Urinary bladder (tissue), 4 donors: ENCODE results near the gene ARHGAP42. TPM values are rescaled to one million over a fixed set of nuclear protein-coding genes. Genes with fewer than 3 reads are reported as not detected.
"Not testable (repeated sequence)": the region's sequence is repeated elsewhere in the genome, so short reads cannot be mapped to it uniquely, and the experiment has no call there.

Experiments used
- DNase-seq: peaks from one replicate; pipeline ENCODE4 v3.0.0-alpha.2; 2015; ENCODE audit errors: extremely low spot score
- H3K27ac ChIP-seq: one replicate; pipeline ENCODE4 v1.5.1; 2013; ENCODE audit warnings: low read depth, mild to moderate bottlenecking, moderate library complexity
- H3K36me3 ChIP-seq: one replicate; pipeline ENCODE4 v1.6.1; 2013; ENCODE audit warnings: mild to moderate bottlenecking, moderate library complexity; ENCODE audit not compliant: insufficient read depth
- H3K4me1 ChIP-seq: one replicate; pipeline ENCODE4 v1.6.1; 2013; ENCODE audit warnings: mild to moderate bottlenecking, moderate library complexity; ENCODE audit not compliant: insufficient read depth
- H3K4me3 ChIP-seq: one replicate; pipeline ENCODE4 v1.5.1; 2013; ENCODE audit warnings: low read depth, low read length
- WGBS: extraction: QIAGEN DNeasy Blood & Tissue Kit; methylation state at CpG from one replicate; pipeline ENCODE4 v1.1.7; 2013; 5-methylcytosine and 5-hydroxymethylcytosine counted together
- polyA plus RNA-seq: library from polyadenylated mRNA; stranded (reverse); fragments of 200-250 nt; gene quantifications from one replicate; pipeline ENCODE4 v1.2.3, GENCODE V29; 2013
- total RNA-seq: library from RNA; depleted of rRNA; stranded (reverse); fragments of >200 nt; gene quantifications from one replicate; pipeline ENCODE4 v1.2.3, GENCODE V29; 2014
- donor health status: healthy with polysubstance abuse.
- donor health status: healthy.

The ARHGAP42 gene, protein sequence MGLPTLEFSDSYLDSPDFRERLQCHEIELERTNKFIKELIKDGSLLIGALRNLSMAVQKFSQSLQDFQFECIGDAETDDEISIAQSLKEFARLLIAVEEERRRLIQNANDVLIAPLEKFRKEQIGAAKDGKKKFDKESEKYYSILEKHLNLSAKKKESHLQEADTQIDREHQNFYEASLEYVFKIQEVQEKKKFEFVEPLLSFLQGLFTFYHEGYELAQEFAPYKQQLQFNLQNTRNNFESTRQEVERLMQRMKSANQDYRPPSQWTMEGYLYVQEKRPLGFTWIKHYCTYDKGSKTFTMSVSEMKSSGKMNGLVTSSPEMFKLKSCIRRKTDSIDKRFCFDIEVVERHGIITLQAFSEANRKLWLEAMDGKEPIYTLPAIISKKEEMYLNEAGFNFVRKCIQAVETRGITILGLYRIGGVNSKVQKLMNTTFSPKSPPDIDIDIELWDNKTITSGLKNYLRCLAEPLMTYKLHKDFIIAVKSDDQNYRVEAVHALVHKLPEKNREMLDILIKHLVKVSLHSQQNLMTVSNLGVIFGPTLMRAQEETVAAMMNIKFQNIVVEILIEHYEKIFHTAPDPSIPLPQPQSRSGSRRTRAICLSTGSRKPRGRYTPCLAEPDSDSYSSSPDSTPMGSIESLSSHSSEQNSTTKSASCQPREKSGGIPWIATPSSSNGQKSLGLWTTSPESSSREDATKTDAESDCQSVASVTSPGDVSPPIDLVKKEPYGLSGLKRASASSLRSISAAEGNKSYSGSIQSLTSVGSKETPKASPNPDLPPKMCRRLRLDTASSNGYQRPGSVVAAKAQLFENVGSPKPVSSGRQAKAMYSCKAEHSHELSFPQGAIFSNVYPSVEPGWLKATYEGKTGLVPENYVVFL
- total RNA-seq = 51.6 TPM
- 3.0 TPM for polyA plus RNA-seq

DNA sequence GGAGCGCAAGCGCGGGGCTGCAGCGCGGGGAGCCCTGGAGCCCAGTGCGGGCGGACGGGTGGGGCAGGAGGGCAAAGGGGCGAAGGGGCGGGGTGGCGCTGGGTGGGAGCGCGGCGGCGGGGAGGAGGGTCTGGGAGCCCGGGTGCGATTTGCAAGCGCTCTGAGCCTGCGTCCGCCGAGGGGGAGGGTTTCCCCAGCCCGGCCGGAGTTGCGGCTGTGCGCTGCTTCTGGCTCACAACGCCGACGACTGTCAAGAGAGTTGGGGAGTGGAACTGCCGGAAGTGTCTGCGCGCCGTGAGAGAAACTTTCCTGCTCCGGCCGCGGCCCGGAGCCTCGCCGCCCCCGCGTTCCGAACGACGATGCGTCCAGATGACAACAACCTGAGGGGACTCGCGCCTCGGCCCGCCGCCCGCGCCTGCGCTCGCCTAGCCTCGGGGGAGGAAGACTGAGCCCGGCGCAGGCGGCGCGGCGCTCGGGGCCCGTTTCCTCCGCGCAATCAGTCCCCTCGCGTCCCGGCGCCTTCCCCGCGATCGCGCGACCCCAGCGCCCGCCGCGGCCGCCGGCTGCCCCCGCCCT is at the start of gene ARHGAP42:
Gene ARHGAP42, plus strand, starts transcription at position 235 of the 576 bp plus-strand sequence. CDS start 391 bp downstream, outside the sequence.
- Histone ChIP-seq H3K36me3 (no peaks in the 10 kb centered on the region), H3K4me1 (no peaks in the 10 kb centered on the region), H3K27ac (peak within 1 kb of the TSS; percentile 80), H3K4me3 (peak within 1 kb of the TSS; percentile 83)
- DNase-seq = no peak
- WGBS = under 1% methylated on average over 80 of the region's 80 CpGs

DNA sequence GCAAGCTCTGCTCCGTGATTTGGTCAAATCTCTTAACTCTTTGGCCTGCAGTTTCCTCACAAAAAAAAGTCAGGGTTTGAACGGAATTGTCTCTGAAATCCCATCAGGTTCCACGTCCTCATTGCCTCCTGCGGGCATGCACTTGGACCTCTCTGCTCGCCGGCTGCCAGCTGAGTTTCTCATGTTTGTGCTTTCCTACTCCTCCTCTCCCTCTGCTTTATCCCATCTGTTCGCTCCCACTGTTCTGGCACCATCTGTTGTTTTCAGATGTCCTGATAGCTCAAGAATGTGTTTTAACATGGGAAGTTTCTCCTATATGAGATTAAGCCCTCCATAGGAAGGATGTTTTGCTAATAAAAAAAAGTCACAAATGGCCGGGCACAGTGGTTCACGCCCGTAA is 49.4 kb upstream of the ARHGAP42 start:
- H3K27ac ChIP-seq = no peak overlapping the region

DNA sequence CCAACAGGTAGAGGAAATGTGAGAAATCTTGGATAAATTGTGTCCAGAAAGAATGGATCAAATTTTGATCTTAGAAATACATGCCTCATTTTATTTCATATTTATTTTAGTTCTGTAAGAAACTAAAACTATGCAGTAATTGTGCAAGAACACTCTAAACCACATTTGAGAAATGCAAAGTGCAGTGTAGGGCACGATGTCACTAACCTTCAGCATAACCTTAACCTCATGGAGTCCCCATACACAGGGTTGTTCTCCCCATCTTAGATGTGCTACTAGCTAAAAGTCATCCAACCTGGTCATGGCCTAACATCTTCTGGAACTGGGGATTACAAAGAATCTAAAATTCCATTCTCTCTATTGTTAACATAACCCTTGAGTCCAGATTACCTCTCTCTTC is 48.4 kb upstream of the ARHGAP42 start:
- Histone ChIP-seq H3K4me1 (no peaks in the 10 kb centered on the region), H3K36me3 (no peaks in the 10 kb centered on the region), H3K4me3 (no peak overlapping the region), H3K27ac (peak overlapping the region; percentile 59)
- no peak for DNase-seq
- 90% methylated on average over 1 of the region's 1 CpG for WGBS

More for the DNA sequence above, 49.4 kb upstream of the ARHGAP42 start:
- H3K4me1 ChIP-seq = peaks cover 4% of the 10 kb centered on the region
- H3K36me3 ChIP-seq = no peaks in the 10 kb centered on the region
- no peak overlapping the region for H3K4me3 ChIP-seq
- no peak for DNase-seq
- WGBS = 70% methylated on average over 10 of the region's 10 CpGs

DNA sequence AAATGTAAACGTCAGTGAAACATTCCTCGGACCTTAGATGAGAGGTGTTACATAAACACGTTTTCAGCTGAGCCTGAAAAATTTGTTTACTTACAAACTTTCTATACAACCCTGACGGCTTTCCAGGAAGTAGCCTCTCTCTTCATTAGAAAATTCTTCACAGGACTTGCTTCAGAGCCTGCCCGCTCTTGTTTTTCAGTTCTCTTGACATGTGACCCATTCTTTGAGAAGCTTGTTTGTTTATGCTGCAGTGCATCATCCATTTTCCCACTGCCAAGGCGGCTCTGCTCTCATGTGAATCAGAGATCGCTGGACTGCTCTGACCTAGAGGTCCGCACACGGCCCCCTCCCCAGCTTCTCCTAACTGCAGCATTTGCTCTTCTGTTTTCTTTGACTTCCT is 47.9 kb upstream of the ARHGAP42 start:
- DNase-seq = no peak
- no peaks in the 10 kb centered on the region for H3K36me3 ChIP-seq
- H3K4me1 ChIP-seq = no peaks in the 10 kb centered on the region
- H3K27ac ChIP-seq = peak overlapping the region; percentile 59
- 16% methylated on average over 9 of the region's 9 CpGs for WGBS
- no peak overlapping the region for H3K4me3 ChIP-seq

DNA sequence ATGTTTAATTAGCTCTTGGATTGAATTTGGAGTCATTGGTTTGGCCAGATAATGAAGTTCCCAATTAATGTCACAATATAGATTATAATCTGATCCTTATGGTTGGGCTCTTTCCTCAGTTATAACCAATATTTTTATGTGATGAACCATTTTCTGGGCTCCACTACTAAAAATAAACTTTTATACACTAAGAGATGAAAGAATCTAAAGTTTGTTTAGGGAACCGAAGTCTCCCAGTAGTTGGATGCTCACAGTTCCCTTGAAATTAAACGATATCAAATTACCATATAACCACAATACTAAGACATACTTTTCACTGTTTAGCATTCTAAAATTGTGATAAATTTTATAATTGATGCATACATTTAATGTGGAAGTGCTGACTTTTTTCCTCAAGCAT is 47.0 kb upstream of the ARHGAP42 start:
- no peaks in the 10 kb centered on the region for H3K36me3 ChIP-seq
- no peaks in the 10 kb centered on the region for H3K4me1 ChIP-seq
- DNase-seq = no peak
- no peak overlapping the region for H3K27ac ChIP-seq
- WGBS = 51% methylated on average over 2 of the region's 2 CpGs
- no peak overlapping the region for H3K4me3 ChIP-seq

DNA sequence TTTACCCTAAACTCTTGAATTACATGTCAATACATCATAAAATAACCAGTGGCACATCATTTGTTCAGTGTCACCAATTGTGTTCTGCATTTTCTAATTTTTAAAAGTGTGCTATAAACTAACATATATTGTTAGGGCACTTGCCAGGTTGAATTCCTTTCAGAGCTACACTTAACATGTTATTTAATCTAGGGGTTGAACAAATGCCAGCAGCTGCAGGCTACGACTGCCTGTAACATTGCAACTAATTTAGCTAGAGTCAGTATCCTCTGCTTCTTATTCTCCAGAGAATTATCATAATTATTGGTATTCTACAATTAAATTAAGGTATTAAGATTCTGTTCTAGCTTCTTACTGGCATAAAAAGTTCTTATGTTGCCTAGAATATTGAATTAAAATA is 46.4 kb upstream of the ARHGAP42 start:
- H3K36me3 ChIP-seq = no peaks in the 10 kb centered on the region
- H3K27ac ChIP-seq = no peak overlapping the region
- no peak for DNase-seq
- 47% methylated on average over 1 of the region's 1 CpG for WGBS
- no peak overlapping the region for H3K4me3 ChIP-seq
- no peaks in the 10 kb centered on the region for H3K4me1 ChIP-seq

DNA sequence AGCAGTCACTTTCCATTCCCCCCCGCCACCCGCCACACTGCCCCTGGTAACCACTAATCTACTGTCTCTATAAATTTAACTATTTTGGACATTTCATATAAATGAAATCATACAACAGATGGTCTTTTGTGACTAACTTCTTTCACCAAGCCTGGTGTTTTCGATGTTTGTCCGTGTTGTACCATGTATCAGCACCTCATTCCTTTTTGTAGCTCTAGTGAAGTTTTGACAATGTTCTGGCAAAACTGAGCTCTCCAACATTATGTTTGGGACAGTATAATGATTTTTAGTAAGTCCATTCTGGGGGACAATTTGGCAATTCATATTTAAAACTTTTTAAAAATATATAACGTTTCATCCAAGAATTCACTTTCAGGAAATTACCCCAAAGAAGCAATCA is 45.6 kb upstream of the ARHGAP42 start:
- Histone ChIP-seq H3K27ac (no peak overlapping the region), H3K36me3 (no peaks in the 10 kb centered on the region), H3K4me3 (no peak overlapping the region), H3K4me1 (no peaks in the 10 kb centered on the region)
- no peak for DNase-seq
- whole genome bisulfite sequencing = 85% methylated on average over 5 of the region's 5 CpGs

DNA sequence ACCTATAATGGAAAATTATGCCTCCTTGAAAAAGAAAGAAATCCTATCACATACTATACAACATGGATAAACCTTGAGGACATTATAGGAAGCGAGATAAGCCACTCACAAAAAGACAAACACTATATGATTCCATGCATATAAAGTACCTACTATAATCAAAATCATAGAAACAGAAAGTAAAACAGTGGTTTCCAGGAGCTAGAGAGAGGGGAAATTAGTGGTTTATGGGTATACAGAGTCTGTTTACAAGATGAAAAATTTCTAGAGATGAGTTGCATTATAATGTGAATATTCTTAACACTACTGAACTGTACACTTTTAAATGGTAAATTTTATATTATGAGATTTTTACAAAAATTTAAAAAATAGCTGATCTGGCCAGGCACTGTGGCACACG is 40.5 kb upstream of the ARHGAP42 start:
- DNase-seq = no peak
- no peaks in the 10 kb centered on the region for H3K4me1 ChIP-seq
- H3K27ac ChIP-seq = no peak overlapping the region
- no peaks in the 10 kb centered on the region for H3K36me3 ChIP-seq
- 74% methylated on average over 2 of the region's 2 CpGs for WGBS
- no peak overlapping the region for H3K4me3 ChIP-seq

DNA sequence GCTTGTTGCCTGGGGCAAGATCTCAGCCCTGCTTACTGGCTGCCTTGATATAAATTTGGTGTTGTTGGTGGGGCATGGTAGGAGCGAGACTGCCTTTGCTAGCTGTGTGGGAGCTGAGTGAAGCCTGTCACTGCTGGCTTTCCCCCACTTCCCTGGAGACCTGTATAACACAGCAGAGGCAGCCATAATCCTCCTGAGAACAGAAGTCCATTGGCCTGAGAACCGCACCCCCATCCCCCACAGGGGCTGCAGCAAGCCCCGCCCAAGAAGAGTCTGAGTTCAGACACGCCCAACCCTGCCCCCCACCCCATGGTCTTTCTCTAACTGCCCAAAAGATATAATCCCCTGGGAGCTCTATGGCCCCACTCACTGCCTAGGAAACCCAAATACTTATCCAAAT is 39.2 kb upstream of the ARHGAP42 start:
- Histone ChIP-seq H3K4me3 (no peak overlapping the region), H3K27ac (no peak overlapping the region), H3K4me1 (no peaks in the 10 kb centered on the region), H3K36me3 (no peaks in the 10 kb centered on the region)
- DNase-seq = no peak
- WGBS = 88% methylated on average over 4 of the region's 4 CpGs

DNA sequence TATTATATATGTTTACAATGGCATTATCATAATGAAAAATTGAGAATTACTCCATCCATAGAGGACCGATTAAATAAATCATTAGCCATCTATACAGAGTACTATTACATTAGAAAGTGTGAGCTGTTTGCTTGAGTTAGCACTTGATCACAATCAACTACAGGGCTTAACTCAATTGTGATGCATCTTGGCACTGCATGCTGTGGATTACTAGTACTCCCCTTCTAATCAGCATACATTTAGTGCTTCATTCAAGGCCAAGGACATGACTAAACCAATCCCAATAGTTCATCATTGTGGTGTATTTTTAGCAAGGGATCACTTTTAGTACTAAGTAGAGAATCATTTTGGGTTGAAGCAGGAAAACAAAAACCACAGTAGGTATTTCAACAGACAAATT is 23.5 kb upstream of the ARHGAP42 start:
- Histone ChIP-seq H3K4me3 (no peak overlapping the region), H3K36me3 (no peaks in the 10 kb centered on the region), H3K27ac (no peak overlapping the region), H3K4me1 (no peaks in the 10 kb centered on the region)
- no peak for DNase-seq
- 89% methylated on average over 1 of the region's 1 CpG for WGBS

DNA sequence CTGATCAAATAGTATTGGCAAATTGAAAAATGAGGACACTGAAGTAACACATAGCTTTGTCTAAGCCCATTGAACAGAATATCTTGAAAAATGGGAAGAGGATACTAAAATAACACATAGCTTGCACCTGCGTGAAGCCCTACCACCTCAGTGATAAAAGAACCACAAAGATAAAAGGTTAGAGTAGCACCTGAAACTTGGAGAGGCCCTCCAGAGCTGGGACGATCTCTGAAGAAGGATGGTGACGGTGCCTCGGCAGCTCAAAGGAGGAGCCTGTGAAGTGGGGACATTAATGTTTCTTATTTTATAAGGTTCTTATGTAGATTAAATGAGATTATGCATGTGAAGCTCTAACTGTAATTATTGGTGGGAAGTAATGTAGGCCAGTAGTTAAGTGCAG is 23.1 kb upstream of the ARHGAP42 start:
- Histone ChIP-seq H3K36me3 (no peaks in the 10 kb centered on the region), H3K4me1 (no peaks in the 10 kb centered on the region), H3K27ac (no peak overlapping the region), H3K4me3 (no peak overlapping the region)
- 83% methylated on average over 4 of the region's 4 CpGs for WGBS
- DNase-seq = no peak

DNA sequence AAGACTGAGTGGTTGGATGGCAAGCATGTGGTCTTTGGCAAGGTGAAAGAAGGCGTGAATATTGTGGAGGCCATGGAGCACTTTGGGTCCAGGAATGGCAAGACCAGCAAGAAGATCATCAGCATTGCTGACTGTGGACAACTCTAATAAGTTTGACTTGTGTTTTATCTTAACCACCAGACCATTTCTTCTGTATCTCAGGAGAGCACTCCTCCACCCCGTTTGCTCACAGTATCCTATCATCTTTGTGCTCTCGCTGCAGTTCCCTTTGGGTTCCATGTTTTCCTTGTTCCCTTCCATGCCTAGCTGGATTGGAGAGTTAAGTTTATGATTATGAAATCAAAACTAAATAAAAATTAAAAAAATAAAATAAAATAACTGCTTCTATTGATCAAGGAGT is 20.3 kb upstream of the ARHGAP42 start:
- not testable (repeated sequence) for H3K27ac ChIP-seq, H3K36me3 ChIP-seq, H3K4me1 ChIP-seq, H3K4me3 ChIP-seq, DNase-seq
- 98% methylated on average over 3 of the region's 3 CpGs for WGBS

DNA sequence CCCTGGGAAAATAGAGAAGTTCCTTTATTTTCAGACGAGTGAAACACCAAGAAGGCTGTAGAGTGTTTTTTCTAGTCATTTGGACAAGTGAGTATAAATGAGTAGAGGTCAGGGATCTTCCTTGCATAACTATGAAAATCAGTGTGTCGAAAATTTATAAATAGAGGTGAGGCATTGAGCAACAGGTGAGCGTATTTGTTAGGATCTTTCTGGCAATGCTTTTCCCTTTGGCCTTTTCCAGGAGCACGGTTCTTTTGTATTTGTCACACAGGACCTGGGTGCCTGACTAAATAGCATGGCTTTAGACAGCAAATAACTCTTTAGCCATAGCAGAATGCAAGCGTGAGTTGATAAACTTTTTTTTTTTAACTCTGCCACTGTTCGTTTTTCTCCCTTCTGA is 19.6 kb upstream of the ARHGAP42 start:
- Histone ChIP-seq H3K4me1 (no peaks in the 10 kb centered on the region), H3K4me3 (no peak overlapping the region), H3K36me3 (no peaks in the 10 kb centered on the region), H3K27ac (no peak overlapping the region)
- DNase-seq = no peak
- WGBS = 88% methylated on average over 6 of the region's 6 CpGs

DNA sequence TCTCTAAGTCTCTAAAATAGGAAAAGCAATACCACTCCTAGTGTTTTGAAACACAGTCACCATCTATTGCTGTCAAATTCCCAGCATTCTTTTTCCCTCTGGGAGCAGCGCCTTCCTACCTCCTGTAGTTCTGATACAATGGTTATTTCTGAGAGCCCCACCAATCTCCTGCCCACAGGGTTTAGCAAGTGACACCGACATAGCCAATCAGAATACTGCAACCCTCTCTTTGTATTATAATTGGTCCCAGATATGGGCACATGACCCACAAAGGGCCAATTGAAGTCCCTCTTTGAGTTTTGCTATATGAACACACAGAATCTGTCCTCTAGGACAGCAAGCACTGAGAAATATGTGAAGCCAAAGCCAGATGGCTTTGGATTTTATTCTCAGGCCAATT is 16.9 kb upstream of the ARHGAP42 start:
- WGBS = 92% methylated on average over 2 of the region's 2 CpGs
- no peaks in the 10 kb centered on the region for H3K36me3 ChIP-seq
- no peak for DNase-seq
- no peaks in the 10 kb centered on the region for H3K4me1 ChIP-seq
- no peak overlapping the region for H3K27ac ChIP-seq
- no peak overlapping the region for H3K4me3 ChIP-seq
